IMR-90 (cell line): Measurements from ENCODE around the gene ZNF560. TPM values are rescaled to one million over a fixed set of nuclear protein-coding genes. Genes with fewer than 3 reads are reported as not detected.

Experiments used
- ATAC-seq: fragments of 200-7000 bp; cut with Tn5 transposase; 2 replicates; pipeline ENCODE4 v1.9.1; 2020; ENCODE audit warnings: low read depth, mild to moderate bottlenecking, moderate library complexity
- BruUV-seq: library from RNA; stranded (reverse); fragments of 400-500 nt; replicated peaks from 2 replicates; lab custom pipeline; 2021; lab: Mats Ljungman, UMichigan
- CTCF ChIA-PET: fragments of 300-600 bp; formaldehyde crosslinking; extraction: SDS; loops from one replicate; lab custom pipeline; 2021; ENCODE audit warnings: antibody characterized with exemption; lab: Yijun Ruan, JAX
- POLR2A ChIA-PET: fragments of 300-600 bp; sonication (Branson Sonifier 250); formaldehyde crosslinking; loops from one replicate; lab custom pipeline; 2022; ENCODE audit warnings: antibody characterized with exemption; ENCODE audit not compliant: unreplicated experiment; lab: Charles Lee
- DNase-seq: peaks from one replicate; pipeline ENCODE4 v3.0.0; 2013
- H2AFZ ChIP-seq: replicated peaks from 2 replicates; pipeline ENCODE3; 2013; ENCODE audit warnings: low read length, mild to moderate bottlenecking; ENCODE audit not compliant: poor library complexity
- H2AK5ac ChIP-seq: 2 replicates; pipeline ENCODE4 v1.6.1; 2013; ENCODE audit warnings: low read depth, low read length, inconsistent platforms
- H2AK9ac ChIP-seq: replicated peaks from 2 replicates; pipeline ENCODE3; 2013; ENCODE audit warnings: mild to moderate bottlenecking, low read depth, low read length, moderate library complexity; ENCODE audit not compliant: poor library complexity
- H2BK120ac ChIP-seq: 2 replicates; pipeline ENCODE4 v1.6.1; 2013; ENCODE audit warnings: low read depth, low read length, inconsistent platforms
- H2BK15ac ChIP-seq: 3 replicates; pipeline ENCODE4 v1.6.1; 2013; ENCODE audit warnings: low read depth, low read length, inconsistent platforms
- H2BK20ac ChIP-seq: 2 replicates; pipeline ENCODE4 v1.6.1; 2013; ENCODE audit warnings: low read depth, mild to moderate bottlenecking, inconsistent platforms, low read length, moderate library complexity
- H2BK5ac ChIP-seq: 2 replicates; pipeline ENCODE4 v1.6.1; 2013; ENCODE audit warnings: mild to moderate bottlenecking, low read depth, low read length, inconsistent platforms; ENCODE audit not compliant: poor library complexity, severe bottlenecking
- H3K14ac ChIP-seq: replicated peaks from 2 replicates; pipeline ENCODE4 v1.6.1; 2013; ENCODE audit warnings: low read depth, low read length, inconsistent platforms
- H3K18ac ChIP-seq: 2 replicates; pipeline ENCODE4 v1.6.1; 2013; ENCODE audit warnings: low read depth, low read length, control low read depth
- H3K23ac ChIP-seq: 2 replicates; pipeline ENCODE4 v1.6.1; 2013; ENCODE audit warnings: low read depth, low read length, inconsistent platforms
- H3K27ac ChIP-seq: 2 replicates; pipeline ENCODE4 v1.5.1; 2013; ENCODE audit warnings: mild to moderate bottlenecking, control low read depth, low read length; ENCODE audit not compliant: insufficient read depth
- H3K27me3 ChIP-seq: 2 replicates; pipeline ENCODE4 v1.6.1; 2013; ENCODE audit warnings: low read length; ENCODE audit not compliant: control insufficient read depth, insufficient read depth
- H3K36me3 ChIP-seq: 2 replicates; pipeline ENCODE4 v1.6.1; 2013; ENCODE audit warnings: low read length, mixed read lengths; ENCODE audit not compliant: control insufficient read depth, insufficient read depth
- H3K4ac ChIP-seq: 2 replicates; pipeline ENCODE4 v1.6.1; 2013; ENCODE audit warnings: low read depth, low read length, inconsistent platforms
- H3K4me1 ChIP-seq: 2 replicates; pipeline ENCODE4 v1.6.1; 2013; ENCODE audit warnings: low read length, mixed read lengths; ENCODE audit not compliant: control insufficient read depth, insufficient read depth
- H3K4me2 ChIP-seq: 2 replicates; pipeline ENCODE4 v1.6.1; 2013; ENCODE audit warnings: low read depth, mild to moderate bottlenecking, control low read depth, low read length, moderate library complexity
- H3K4me3 ChIP-seq: 2 replicates; pipeline ENCODE4 v1.5.1; 2013; ENCODE audit warnings: low read depth, mild to moderate bottlenecking, control low read depth, low read length, moderate library complexity; ENCODE audit not compliant: insufficient read depth
- H3K56ac ChIP-seq: 2 replicates; pipeline ENCODE4 v1.6.1; 2013; ENCODE audit warnings: low read length, inconsistent platforms; ENCODE audit not compliant: insufficient read depth; ENCODE audit errors: extremely low read depth
- H3K79me1 ChIP-seq, 2 experiments: 2 replicates each; pipeline ENCODE4 v1.6.1; 2013; ENCODE audit warnings: low read length in 2 of 2, inconsistent platforms in 1 of 2, low read depth in 1 of 2
- H3K9ac ChIP-seq: 2 replicates; pipeline ENCODE4 v1.6.1; 2013; ENCODE audit warnings: low read depth, low read length, control low read depth
- H3K9me1 ChIP-seq: 2 replicates; pipeline ENCODE4 v1.6.1; 2013; ENCODE audit warnings: low read length, inconsistent platforms; ENCODE audit not compliant: insufficient read depth
- H3K9me3 ChIP-seq: 2 replicates; pipeline ENCODE4 v1.6.1; 2013; ENCODE audit warnings: low read length; ENCODE audit not compliant: control insufficient read depth, insufficient read depth
- H4K20me1 ChIP-seq: 2 replicates; pipeline ENCODE4 v1.6.1; 2013; ENCODE audit warnings: low read length, inconsistent platforms; ENCODE audit not compliant: insufficient read depth
- H4K5ac ChIP-seq: 2 replicates; pipeline ENCODE4 v1.6.1; 2013; ENCODE audit warnings: mild to moderate bottlenecking, low read depth, low read length, control low read depth
- H4K8ac ChIP-seq, 2 experiments: 2 replicates each; pipeline ENCODE4 v1.6.1; 2013; ENCODE audit warnings: low read depth in 2 of 2, low read length in 2 of 2, control low read depth in 1 of 2, inconsistent platforms in 1 of 2
- H4K91ac ChIP-seq: 2 replicates; pipeline ENCODE4 v1.6.1; 2013; ENCODE audit warnings: low read depth, low read length, inconsistent platforms; ENCODE audit not compliant: insufficient read depth
- BHLHE40 ChIP-seq: fragments of 150-350 bp; IDR thresholded peaks from 2 replicates; pipeline ENCODE4 v1.6.1; 2016; ENCODE audit warnings: mild to moderate bottlenecking, low read depth, low read length
- CEBPB ChIP-seq: IDR thresholded peaks from 2 replicates; pipeline ENCODE4 v1.6.1; 2012; ENCODE audit warnings: low read depth, low read length, improper control_type of control experiment
- CHD1 ChIP-seq: IDR thresholded peaks from 2 replicates; pipeline ENCODE4 v1.6.1; 2012; ENCODE audit warnings: low read depth, low read length, improper control_type of control experiment
- CTCF ChIP-seq: conservative IDR thresholded peaks from 2 replicates; pipeline ENCODE4 v1.5.1; 2012; ENCODE audit warnings: mild to moderate bottlenecking, low read depth, low read length, improper control_type of control experiment
- ELK1 ChIP-seq: fragments of 150-350 bp; IDR thresholded peaks from 2 replicates; pipeline ENCODE4 v1.6.1; 2016; ENCODE audit warnings: low read depth, mild to moderate bottlenecking, low read length, moderate library complexity, borderline replicate concordance
- FOS ChIP-seq: fragments of 150-350 bp; IDR thresholded peaks from 2 replicates; pipeline ENCODE4 v1.6.1; 2016; ENCODE audit warnings: low read depth, low read length
- MAFK ChIP-seq: IDR thresholded peaks from 2 replicates; pipeline ENCODE4 v1.6.1; 2012; ENCODE audit warnings: low read depth, low read length, improper control_type of control experiment
- MAZ ChIP-seq: IDR thresholded peaks from 2 replicates; pipeline ENCODE4 v1.6.1; 2012; ENCODE audit warnings: low read depth, mild to moderate bottlenecking, low read length, improper control_type of control experiment, moderate library complexity, borderline replicate concordance
- MXI1 ChIP-seq: IDR thresholded peaks from 2 replicates; pipeline ENCODE4 v1.6.1; 2012; ENCODE audit warnings: low read depth, mild to moderate bottlenecking, low read length, moderate library complexity, borderline replicate concordance
- NFE2L2 ChIP-seq: fragments of 150-350 bp; IDR thresholded peaks from 2 replicates; pipeline ENCODE4 v1.6.1; 2016; ENCODE audit warnings: low read depth, mild to moderate bottlenecking, low read length
- RAD21 ChIP-seq: IDR thresholded peaks from 2 replicates; pipeline ENCODE4 v1.6.1; 2012; ENCODE audit warnings: low read length, improper control_type of control experiment
- RCOR1 ChIP-seq: IDR thresholded peaks from 2 replicates; pipeline ENCODE4 v1.6.1; 2012; ENCODE audit warnings: mild to moderate bottlenecking, low read length, improper control_type of control experiment; ENCODE audit not compliant: insufficient replicate concordance
- RFX5 ChIP-seq: IDR thresholded peaks from 2 replicates; pipeline ENCODE4 v1.8.0; 2012; ENCODE audit warnings: low read depth, mild to moderate bottlenecking, low read length, moderate library complexity
- SMC3 ChIP-seq: fragments of 150-350 bp; IDR thresholded peaks from 2 replicates; pipeline ENCODE4 v1.6.1; 2016; ENCODE audit warnings: low read depth, mild to moderate bottlenecking, antibody characterized with exemption, low read length, moderate library complexity
- USF2 ChIP-seq: fragments of 150-350 bp; IDR thresholded peaks from 2 replicates; pipeline ENCODE4 v1.6.1; 2017; ENCODE audit warnings: mild to moderate bottlenecking, antibody characterized with exemption, low read length, low read depth
- WGBS, 2 experiments: methylation state at CpG; one replicate each; pipeline versions ENCODE4 v1.1.5 to v1.1.7; 2013; ENCODE audit warnings: missing lambda C conversion rate in 2 of 2; ENCODE audit not compliant: insufficient read length in 1 of 2; ENCODE audit errors: extremely low coverage in 2 of 2; 5-methylcytosine and 5-hydroxymethylcytosine counted together
- dilution Hi-C: fragments of 300-500 bp; cut with HindIII; formaldehyde crosslinking; loops from one replicate; pipeline ENCODE4 v1.14.3; 2018; ENCODE audit warnings: low sequenced_read_pairs; ENCODE audit not compliant: unreplicated experiment
- in situ Hi-C: fragments of 300-500 bp; cut with MboI; formaldehyde crosslinking; loops from 3 replicates; pipeline ENCODE4 v1.14.3; 2019; ENCODE audit warnings: low sequenced_read_pairs, inconsistent platforms, mixed read lengths
- intact Hi-C: fragments of 100-400 bp; cut with micrococcal nuclease; formaldehyde crosslinking; loops from 2 replicates; pipeline ENCODE4 v1.10.0; 2022
- polyA plus RNA-seq, 3 experiments: library from polyadenylated mRNA; depleted of rRNA; stranded (reverse); fragments of >200 nt; gene quantifications; 2 replicates each; pipeline ENCODE4 v1.2.3, GENCODE V29; 2012; ENCODE audit warnings: low replicate concordance in 1 of 3
- total RNA-seq: library from RNA; depleted of rRNA; stranded (reverse); fragments of >200 nt; gene quantifications from 2 replicates; pipeline ENCODE4 v1.2.3, GENCODE V29; 2012

Gene ZNF560
- total and polyA plus RNA-seq, 2 of the 4 experiments (the other 2 are of a cell fraction), result 0.36 to 0.90 TPM

- Histone ChIP-seq H2BK15ac (no peak overlapping the region), H3K4ac (no peak overlapping the region), H2AFZ (no peak overlapping the region), H3K4me2 (no peak overlapping the region), H3K27ac (no peak overlapping the region), H2BK5ac (no peak overlapping the region), H3K79me1 (no peaks in the 10 kb centered on the region), H4K91ac (no peak overlapping the region), H3K9me3 (peaks cover 15% of the 10 kb centered on the region), H3K56ac (no peak overlapping the region), H2AK5ac (no peak overlapping the region), H2AK9ac (no peak overlapping the region), H3K18ac (no peak overlapping the region), H2BK120ac (no peak overlapping the region), H3K27me3 (no peaks in the 10 kb centered on the region), H3K23ac (no peak overlapping the region), H3K4me3 (no peak overlapping the region), H4K20me1 (no peaks in the 10 kb centered on the region), H3K14ac (no peak overlapping the region), H3K9ac (no peak overlapping the region), H4K5ac (no peak overlapping the region), H3K9me1 (no peaks in the 10 kb centered on the region), H3K36me3 (no peaks in the 10 kb centered on the region), H3K4me1 (no peaks in the 10 kb centered on the region), H4K8ac (no peak overlapping the region), H2BK20ac (no peak overlapping the region)
- no CpG with 5 or more reads among the region's 3 CpGs for WGBS, 2 experiments
- ATAC-seq, result no peak
- CTCF ChIA-PET, result interaction anchor here (0.7 kb wide), 1 partner anchor 302 kb away, joined by 3 read pairs; no protein-coding TSS in a partner anchor
- no peak for TF ChIP-seq MAZ
- TF ChIP-seq USF2, result no peak
- no peak for TF ChIP-seq SMC3
- no peak for TF ChIP-seq MXI1
- no peak for TF ChIP-seq RAD21
- TF ChIP-seq MAFK, result no peak
- no peak for TF ChIP-seq CTCF
- no peak for TF ChIP-seq CEBPB
- TF ChIP-seq ELK1, result no peak
- TF ChIP-seq RFX5, result no peak
- no peak for TF ChIP-seq RCOR1
- TF ChIP-seq FOS, result no peak
- TF ChIP-seq NFE2L2, result no peak
- no peak for TF ChIP-seq BHLHE40
- no peak for TF ChIP-seq CHD1
- no peak for DNase-seq
- intact Hi-C loops (no loop called here), in situ Hi-C loops (no loop called here), dilution Hi-C loops (no loop called here)
- BruUV-seq, result no TSS peak
- POLR2A ChIA-PET, result no interaction called here
Observed at GRCh38 chr19:9507285-9507684, 8.9 kb upstream of the ZNF560 start.
